ENCODE data around the gene SCN2B.

SCN2B gene

GRCh38 chr11:118210323-118210722 lies 33.9 kb upstream of the SCN2B start:
- no peak overlapping the region for H3K4me3 ChIP-seq (ENCODE audit: low read depth, low read length)
- ChIA-PET CTCF (interaction anchor here (1.0 to 9.6 kb wide), 3 partner anchors 12 to 39 kb away, joined by 3 to 46 read pairs (median 3); no protein-coding TSS in a partner anchor), POLR2A (no interaction called here)
- no peak for TF ChIP-seq CTCF (IDR thresholded peaks at IDR 0.05; ENCODE audit: insufficient read depth, low read length, missing control alignments)
- DNase-seq (ENCODE audit: low read depth, low spot score) = no peak

DNA sequence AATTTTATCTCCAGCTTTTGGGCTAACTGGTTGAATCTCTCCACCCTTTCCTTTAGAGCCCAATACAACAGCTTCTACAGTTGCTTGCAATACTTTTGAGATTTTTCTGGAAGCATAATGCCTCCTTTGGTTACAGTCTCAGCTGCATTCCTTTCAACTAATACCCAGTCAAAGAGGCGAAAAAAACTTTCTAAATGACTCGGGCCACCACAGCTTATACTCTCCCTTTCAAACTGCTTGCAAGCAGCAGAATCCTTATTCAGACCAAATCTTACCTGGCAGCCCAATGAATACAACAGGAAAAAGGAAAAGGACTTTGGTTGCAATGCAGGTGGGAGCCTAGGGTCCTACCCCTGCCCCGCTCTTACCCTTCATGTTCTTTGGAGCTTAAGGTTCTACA lies 32.6 kb upstream of the SCN2B start:
- DNase-seq (ENCODE audit: low read depth, low spot score) = no peak
- POLR2A ChIA-PET = no interaction called here
- CTCF ChIA-PET = interaction anchor here (2.6 kb wide), 1 partner anchor 11 kb away, joined by 14 read pairs; no protein-coding TSS in a partner anchor
- no peak overlapping the region for H3K4me3 ChIP-seq (ENCODE audit: low read depth, low read length)
- TF ChIP-seq CTCF (IDR thresholded peaks at IDR 0.05; ENCODE audit: insufficient read depth, low read length, missing control alignments) = no peak

- no peak for DNase-seq (ENCODE audit: low read depth, low spot score)
- POLR2A ChIA-PET = no interaction called here
- TF ChIP-seq CTCF (IDR thresholded peaks at IDR 0.05; ENCODE audit: insufficient read depth, low read length, missing control alignments) = no peak
- no peak overlapping the region for H3K4me3 ChIP-seq (ENCODE audit: low read depth, low read length)
- CTCF ChIA-PET = interaction anchor here (2.6 kb wide), 1 partner anchor 9 kb away, joined by 14 read pairs; no protein-coding TSS in a partner anchor
These were observed 30.6 kb upstream of the SCN2B start for GRCh38 chr11:118207079-118207478.

DNA sequence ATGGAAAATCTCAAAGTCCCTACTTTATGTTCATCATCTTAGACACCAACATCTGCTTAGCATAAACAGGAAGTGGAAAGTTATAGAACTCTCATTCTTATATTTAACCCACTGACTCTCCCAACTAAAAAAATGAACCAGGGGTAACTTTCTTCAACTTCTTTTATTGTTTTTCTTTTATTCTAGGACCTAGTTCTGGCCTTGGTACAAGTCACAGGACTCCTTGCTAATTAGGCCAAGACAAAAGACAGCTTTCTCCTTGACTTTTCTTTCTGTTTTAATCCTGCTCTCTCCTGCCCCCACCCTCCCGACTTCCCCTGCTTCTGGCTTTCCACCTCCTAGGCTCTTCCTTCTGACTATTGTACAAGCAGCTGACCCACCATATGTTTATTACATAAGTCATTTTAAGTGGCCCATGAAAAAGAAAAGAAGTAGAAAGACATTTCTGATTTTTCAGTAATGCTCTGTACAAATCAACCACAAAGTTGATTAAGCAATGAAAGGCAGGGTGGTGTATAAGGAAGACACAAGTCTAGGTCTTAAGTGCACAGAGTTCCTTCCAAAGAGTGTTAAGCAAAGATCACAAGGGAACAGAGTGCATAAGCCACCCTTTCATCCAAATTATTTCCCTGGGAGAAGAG lies 30.1 kb upstream of the SCN2B start:
- no peak for TF ChIP-seq CTCF (IDR thresholded peaks at IDR 0.05; ENCODE audit: insufficient read depth, low read length, missing control alignments)
- ChIA-PET POLR2A (no interaction called here), CTCF (no interaction called here)
- no peak for DNase-seq (ENCODE audit: low read depth, low spot score)
- no peak overlapping the region for H3K4me3 ChIP-seq (ENCODE audit: low read depth, low read length)

DNA sequence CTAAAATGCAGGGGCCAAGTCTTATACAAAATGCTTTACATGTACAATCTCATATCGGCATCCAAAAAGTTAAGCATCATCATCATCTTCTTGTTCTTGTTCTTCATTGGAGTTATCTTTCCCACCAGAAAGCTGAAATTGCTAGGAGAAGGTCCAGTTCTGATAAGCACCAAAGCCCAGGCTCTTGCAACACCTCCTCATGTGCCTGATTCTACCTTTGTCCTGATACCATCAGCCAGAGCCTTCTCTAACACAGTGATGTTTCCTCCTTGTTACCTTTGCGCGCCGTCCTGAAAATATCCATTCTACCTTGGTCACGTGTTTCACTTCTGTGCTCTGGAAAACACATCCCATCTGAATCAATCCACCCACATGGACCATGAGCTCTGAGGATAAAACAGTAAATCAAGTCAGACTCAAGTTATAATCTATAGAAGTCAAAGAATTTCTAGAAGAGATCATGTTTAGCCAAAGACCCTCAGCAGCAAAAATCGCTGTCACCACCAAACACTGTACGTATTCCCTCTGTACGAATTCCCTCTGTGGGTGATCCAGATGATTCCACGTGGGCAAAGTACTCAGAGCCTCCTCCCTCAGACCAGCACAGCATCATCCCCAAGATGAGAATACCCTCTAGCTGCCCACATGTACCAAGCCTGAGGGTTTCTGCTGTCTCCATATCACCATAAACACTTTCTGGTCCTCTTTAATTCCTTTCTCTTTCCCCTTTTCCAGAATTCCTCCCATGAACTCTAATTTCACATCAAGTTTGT lies 29.4 kb upstream of the SCN2B start:
- no peak for TF ChIP-seq CTCF (IDR thresholded peaks at IDR 0.05; ENCODE audit: insufficient read depth, low read length, missing control alignments)
- no peak overlapping the region for H3K4me3 ChIP-seq (ENCODE audit: low read depth, low read length)
- POLR2A ChIA-PET = no interaction called here
- no peak for DNase-seq (ENCODE audit: low read depth, low spot score)
- CTCF ChIA-PET = no interaction called here

GRCh38 chr11:118202599-118203422 lies 26.4 kb upstream of the SCN2B start:
- DNase-seq (ENCODE audit: low read depth, low spot score) = no peak
- no peak for TF ChIP-seq CTCF (IDR thresholded peaks at IDR 0.05; ENCODE audit: insufficient read depth, low read length, missing control alignments)
- POLR2A ChIA-PET = no interaction called here
- H3K4me3 ChIP-seq (ENCODE audit: low read depth, low read length) = no peak overlapping the region
- CTCF ChIA-PET = interaction anchor here (0.7 to 1.2 kb wide), 3 partner anchors 9 to 150 kb away, joined by 3 read pairs; no protein-coding TSS in a partner anchor

Data from AG04449 (cell line).